ENCODE data around the gene CENPK.
A peak's percentile ranks its signal among the peaks of the same experiment; 100 is the strongest.

CENPK gene

DNA sequence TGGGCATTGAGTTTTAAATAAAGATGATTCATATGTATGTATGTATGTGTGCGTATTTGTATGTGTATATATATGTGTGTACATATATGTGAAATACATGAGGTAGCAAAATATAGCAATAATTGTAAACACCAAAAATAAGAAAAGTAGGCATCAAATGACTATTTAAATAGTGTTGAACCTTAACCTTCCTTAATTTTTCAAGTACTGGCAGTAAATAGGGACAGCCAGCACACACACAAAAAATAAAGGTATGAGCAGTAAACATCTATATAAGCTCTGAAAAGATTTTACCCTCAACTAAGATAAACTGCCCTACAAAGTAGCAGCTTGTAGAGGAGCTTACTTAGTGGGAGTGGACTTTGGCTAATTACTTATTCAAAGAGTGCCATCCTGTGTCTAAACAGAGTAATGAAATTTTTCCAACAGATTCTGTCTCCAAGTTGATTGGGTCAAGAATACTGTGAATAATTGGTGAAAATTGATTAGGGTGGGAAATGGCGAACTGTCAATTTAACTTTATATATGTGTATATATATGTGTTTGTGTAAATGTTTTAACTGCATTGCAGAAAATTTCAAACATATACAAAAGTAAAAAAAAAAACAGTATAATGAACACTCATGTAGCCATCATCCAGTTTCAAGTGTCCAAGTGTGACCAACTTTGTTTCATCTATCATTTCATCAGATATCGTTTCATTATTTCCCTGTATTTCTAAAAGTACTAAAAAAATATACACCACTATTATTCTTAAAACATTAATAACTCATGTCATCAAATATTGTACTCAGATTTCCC lies 79.2 kb downstream of the CENPK start:
- no peaks in the 10 kb centered on the region for H3K9me3 Mint-ChIP-seq
- DNase-seq = no peak
- peaks cover 11 to 13% of the 10 kb centered on the region in 2 donors for H3K4me1 Mint-ChIP-seq (ENCODE audit: low read depth in 2 of 2)

DNA sequence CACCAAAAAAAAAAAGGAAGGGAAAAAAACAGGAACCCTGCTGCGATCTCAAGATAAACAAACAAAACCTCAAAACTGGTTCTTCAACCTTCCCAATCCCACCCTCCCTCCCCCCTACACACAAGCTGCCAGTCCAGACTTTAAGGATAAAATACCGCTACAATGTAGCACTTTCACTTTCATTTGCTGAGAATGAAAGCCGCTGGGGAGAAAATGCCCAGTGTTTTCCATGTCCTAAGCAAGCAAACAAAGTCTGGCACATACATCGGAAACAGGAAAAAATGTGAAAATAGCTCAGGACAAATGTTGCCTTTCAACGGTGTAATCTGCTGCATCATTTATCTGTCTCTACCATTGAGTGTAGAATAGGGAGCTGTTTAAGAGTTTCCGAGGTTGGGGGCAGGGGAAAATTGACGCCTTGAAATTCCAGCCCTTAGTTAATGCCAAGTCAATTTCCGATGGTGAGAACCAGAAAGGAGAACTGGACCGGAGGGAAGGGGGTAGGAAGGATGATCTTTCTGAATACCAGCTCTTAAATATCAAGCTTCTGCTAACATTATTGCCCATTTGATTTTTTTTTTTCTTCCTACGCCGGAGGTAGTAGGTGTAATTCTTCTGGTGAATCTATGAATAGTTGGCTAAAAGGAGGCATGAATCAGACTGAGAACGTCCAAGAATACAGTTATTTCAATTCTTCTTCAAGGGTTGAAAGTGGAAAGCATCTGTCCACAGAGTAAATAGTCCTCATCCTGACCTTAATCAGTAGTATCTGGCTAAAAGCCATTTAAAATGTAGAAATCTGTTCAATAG lies 80.0 kb downstream of the CENPK start:
- Mint-ChIP-seq H3K9me3 (no peaks in the 10 kb centered on the region), H3K4me3 (no peak overlapping the region), H3K4me1 (ENCODE audit: low read depth in 2 of 2) (peaks cover 11 to 13% of the 10 kb centered on the region in 2 donors), H3K27ac (peak overlapping the region in 1 of 2 donors; percentile 97), H3K36me3 (ENCODE audit: insufficient read depth) (peaks cover 4% of the 10 kb centered on the region), H3K27me3 (no peaks in the 10 kb centered on the region)
- DNase-seq (peak in 1 of 3 experiments; percentile 7), ATAC-seq (replicated peaks) (no peak)

More for the DNA sequence above, 79.2 kb downstream of the CENPK start:
- H3K36me3 Mint-ChIP-seq (ENCODE audit: insufficient read depth) = peaks cover 4% of the 10 kb centered on the region
- H3K27me3 Mint-ChIP-seq = no peaks in the 10 kb centered on the region
- H3K4me3 Mint-ChIP-seq = no peak overlapping the region
- peak overlapping the region in 1 of 2 donors; percentile 97 for H3K27ac Mint-ChIP-seq
- peak; percentile 52 for ATAC-seq (replicated peaks)

DNA sequence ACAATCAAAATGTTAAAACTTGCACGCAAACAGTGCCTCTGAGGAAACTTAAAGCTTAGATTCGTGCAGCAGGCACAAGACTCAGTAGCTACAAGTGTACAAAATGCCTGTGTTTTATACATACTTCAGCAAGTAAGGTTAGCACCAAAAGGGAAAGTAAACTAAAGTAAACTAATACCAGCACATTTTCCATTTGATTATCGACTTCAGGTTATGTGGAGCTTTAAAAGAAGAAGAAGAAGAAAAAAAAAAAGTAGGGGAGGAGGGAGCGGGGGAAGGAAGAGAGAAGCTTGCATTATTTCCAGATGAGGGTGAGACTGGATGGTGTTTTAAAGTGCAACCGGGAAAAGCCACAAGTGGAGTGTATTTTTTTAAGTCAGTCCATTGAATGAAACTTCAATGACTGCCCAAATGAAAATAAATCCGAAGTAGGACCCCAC lies 80.7 kb downstream of the CENPK start:
- Mint-ChIP-seq H3K27ac (peak overlapping the region in 1 of 2 donors; percentile 97), H3K27me3 (no peaks in the 10 kb centered on the region), H3K4me3 (no peak overlapping the region), H3K9me3 (no peaks in the 10 kb centered on the region), H3K4me1 (ENCODE audit: low read depth in 2 of 2) (peaks cover 11 to 13% of the 10 kb centered on the region in 2 donors), H3K36me3 (ENCODE audit: insufficient read depth) (peaks cover 4% of the 10 kb centered on the region)
- ATAC-seq (replicated peaks) (peak; percentile 18), DNase-seq (no peak)

GRCh38 chr5:65481635-65482295 lies 81.2 kb downstream of the CENPK start, which contains the start of gene ADAMTS6:
Gene ADAMTS6, minus strand, starts transcription at chr5:65481920. Its CDS starts 8,247 bp downstream, at chr5:65473673.
- Mint-ChIP-seq H3K4me3 (no peak within 1 kb of the TSS), H3K9me3 (no peaks in the 10 kb centered on the region), H3K4me1 (ENCODE audit: low read depth in 2 of 2) (peaks cover 11 to 13% of the 10 kb centered on the region in 2 donors), H3K27ac (peak within 1 kb of the TSS in 1 of 2 donors; percentile 97), H3K36me3 (ENCODE audit: insufficient read depth) (peaks cover 4% of the 10 kb centered on the region), H3K27me3 (no peaks in the 10 kb centered on the region)
- DNase-seq = peak; percentile 55 to 63 (median 57)
- peak; percentile 84 for ATAC-seq (replicated peaks)

GRCh38 chr5:65481171-65481581 lies 81.8 kb downstream of the CENPK start:
- Mint-ChIP-seq H3K4me3 (no peak overlapping the region), H3K27me3 (no peaks in the 10 kb centered on the region)
- no peak for ATAC-seq (replicated peaks)

DNA sequence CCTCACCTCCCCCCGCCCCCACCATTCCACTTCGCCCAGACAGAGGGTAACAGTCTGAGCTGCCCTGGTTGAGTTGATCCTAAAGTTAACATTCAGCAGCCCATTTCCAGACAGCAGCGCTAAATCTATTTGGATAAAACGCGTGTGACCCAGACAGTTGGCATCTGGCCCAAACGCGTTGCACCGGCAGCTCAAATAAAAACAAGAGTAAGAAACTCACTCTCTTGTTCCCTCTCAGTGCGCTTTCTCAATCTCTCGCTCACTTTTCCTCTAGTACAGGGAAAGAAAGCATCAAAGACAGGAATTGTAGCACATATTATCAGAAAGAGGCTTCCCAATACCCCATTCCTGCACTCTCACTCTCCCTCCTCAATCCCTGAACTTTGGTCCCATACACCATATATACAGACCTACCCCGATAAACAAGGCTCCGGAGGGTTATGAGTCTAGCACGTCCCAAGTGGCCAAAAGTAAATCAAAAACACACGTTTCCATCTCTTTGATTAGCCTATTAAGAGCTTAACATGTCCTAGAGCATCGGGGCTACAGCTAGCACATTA lies 82.6 kb downstream of the CENPK start:
- H3K36me3 Mint-ChIP-seq (ENCODE audit: insufficient read depth) = peaks cover 4% of the 10 kb centered on the region
- no peak overlapping the region for H3K4me3 Mint-ChIP-seq
- peak; percentile 35 for ATAC-seq (replicated peaks)
- H3K27ac Mint-ChIP-seq = no peak overlapping the region
- no peaks in the 10 kb centered on the region for H3K9me3 Mint-ChIP-seq
- H3K27me3 Mint-ChIP-seq = no peaks in the 10 kb centered on the region
- H3K4me1 Mint-ChIP-seq (ENCODE audit: low read depth in 2 of 2) = peaks cover 11 to 13% of the 10 kb centered on the region in 2 donors
- DNase-seq = peak in 2 of 3 experiments; percentile 18 to 20

More at GRCh38 chr5:65481171-65481581, 81.8 kb downstream of the CENPK start:
- no peaks in the 10 kb centered on the region for H3K9me3 Mint-ChIP-seq
- H3K27ac Mint-ChIP-seq = peak overlapping the region in 1 of 2 donors; percentile 97
- peaks cover 4% of the 10 kb centered on the region for H3K36me3 Mint-ChIP-seq (ENCODE audit: insufficient read depth)
- H3K4me1 Mint-ChIP-seq (ENCODE audit: low read depth in 2 of 2) = peaks cover 11 to 13% of the 10 kb centered on the region in 2 donors
- DNase-seq = no peak

DNA sequence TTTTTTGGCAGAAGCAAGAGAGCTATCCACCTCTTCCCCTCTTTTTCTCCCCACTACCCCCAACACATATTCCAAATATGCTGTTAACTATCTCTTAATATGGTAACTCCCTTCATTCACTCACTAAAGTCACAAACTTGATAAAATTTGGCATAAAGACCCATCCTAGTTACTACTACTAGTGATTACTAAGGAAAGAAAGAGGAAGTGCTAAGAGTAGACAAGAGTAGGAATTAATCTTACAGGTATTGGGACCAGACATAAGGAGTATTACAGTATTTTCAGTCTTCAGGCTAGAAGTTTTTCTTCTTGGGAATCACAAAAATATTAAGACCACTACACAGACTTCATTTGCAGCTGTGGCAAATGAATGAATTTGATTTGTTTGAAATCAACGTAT lies 83.4 kb downstream of the CENPK start:
- no peak overlapping the region for H3K27ac Mint-ChIP-seq
- DNase-seq (no peak), ATAC-seq (replicated peaks) (no peak)
- peaks cover 11 to 13% of the 10 kb centered on the region in 2 donors for H3K4me1 Mint-ChIP-seq (ENCODE audit: low read depth in 2 of 2)
- H3K9me3 Mint-ChIP-seq = no peaks in the 10 kb centered on the region
- H3K27me3 Mint-ChIP-seq = no peaks in the 10 kb centered on the region
- no peak overlapping the region for H3K4me3 Mint-ChIP-seq
- peaks cover 4% of the 10 kb centered on the region for H3K36me3 Mint-ChIP-seq (ENCODE audit: insufficient read depth)

DNA sequence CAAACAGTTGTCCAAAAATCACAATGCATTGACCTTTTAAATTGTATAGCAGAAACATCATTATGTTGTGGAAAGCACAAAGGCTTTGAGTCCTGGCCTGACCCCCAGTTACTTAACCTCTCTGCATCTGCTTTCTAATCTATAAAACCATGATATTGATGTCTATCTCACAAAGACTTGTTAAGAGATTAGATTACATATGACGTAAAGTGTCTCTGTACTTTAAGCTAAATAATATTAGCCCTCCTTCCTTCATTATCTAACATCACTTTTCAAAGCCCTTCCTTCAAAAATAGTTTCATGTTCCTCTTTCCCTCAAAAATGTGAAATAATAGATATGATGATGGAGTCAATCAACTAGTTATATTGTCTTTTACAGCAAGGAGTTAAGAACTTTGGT lies 84.6 kb downstream of the CENPK start:
- no peaks in the 10 kb centered on the region for H3K9me3 Mint-ChIP-seq
- no peak overlapping the region for H3K27ac Mint-ChIP-seq
- H3K27me3 Mint-ChIP-seq = no peaks in the 10 kb centered on the region
- DNase-seq = no peak
- peaks cover 4% of the 10 kb centered on the region for H3K36me3 Mint-ChIP-seq (ENCODE audit: insufficient read depth)
- ATAC-seq (replicated peaks) = no peak
- no peak overlapping the region for H3K4me3 Mint-ChIP-seq
- H3K4me1 Mint-ChIP-seq (ENCODE audit: low read depth in 2 of 2) = peaks cover 9 to 12% of the 10 kb centered on the region in 2 donors

DNA sequence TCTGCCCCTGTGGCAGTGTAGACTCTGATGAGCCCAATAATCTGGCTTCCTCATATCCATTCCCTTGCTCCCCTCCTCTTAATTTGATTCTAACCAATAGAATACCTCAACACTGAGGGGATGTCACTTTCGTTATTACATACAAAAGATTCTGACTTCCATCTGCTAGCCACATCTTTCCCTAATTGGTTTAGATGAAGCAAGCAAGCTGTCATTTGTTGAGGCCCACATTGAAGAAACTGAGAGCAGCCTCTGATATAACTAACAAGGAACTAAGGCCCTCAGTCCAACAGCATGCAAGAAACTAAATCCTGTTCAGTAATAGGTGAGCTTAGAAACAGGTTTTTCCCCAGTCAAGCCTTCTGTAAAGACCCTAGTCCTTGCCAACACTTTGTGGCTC lies 87.1 kb downstream of the CENPK start:
- H3K27me3 Mint-ChIP-seq = no peaks in the 10 kb centered on the region
- H3K4me1 Mint-ChIP-seq (ENCODE audit: low read depth in 2 of 2) = no peaks in the 10 kb centered on the region
- ATAC-seq (replicated peaks) (no peak), DNase-seq (no peak)
- no peaks in the 10 kb centered on the region for H3K9me3 Mint-ChIP-seq
- H3K36me3 Mint-ChIP-seq (ENCODE audit: insufficient read depth) = no peaks in the 10 kb centered on the region
- H3K4me3 Mint-ChIP-seq = no peak overlapping the region
- no peak overlapping the region for H3K27ac Mint-ChIP-seq

GRCh38 chr5:65475336-65475735 lies 87.6 kb downstream of the CENPK start:
- H3K27ac Mint-ChIP-seq = no peak overlapping the region
- H3K4me3 Mint-ChIP-seq = no peak overlapping the region
- no peaks in the 10 kb centered on the region for H3K27me3 Mint-ChIP-seq
- ATAC-seq (replicated peaks) (no peak), DNase-seq (no peak)
- no peaks in the 10 kb centered on the region for H3K9me3 Mint-ChIP-seq
- H3K4me1 Mint-ChIP-seq (ENCODE audit: low read depth in 2 of 2) = no peaks in the 10 kb centered on the region
- H3K36me3 Mint-ChIP-seq (ENCODE audit: insufficient read depth) = no peaks in the 10 kb centered on the region

- H3K9me3 Mint-ChIP-seq = no peaks in the 10 kb centered on the region
- H3K4me1 Mint-ChIP-seq (ENCODE audit: low read depth in 2 of 2) = no peaks in the 10 kb centered on the region
- H3K4me3 Mint-ChIP-seq = no peak overlapping the region
- H3K27me3 Mint-ChIP-seq = no peaks in the 10 kb centered on the region
- ATAC-seq (replicated peaks) (no peak), DNase-seq (no peak)
- H3K36me3 Mint-ChIP-seq (ENCODE audit: insufficient read depth) = no peaks in the 10 kb centered on the region
- H3K27ac Mint-ChIP-seq = peak overlapping the region in 1 of 2 donors; percentile 50
These were observed 88.7 kb downstream of the CENPK start for GRCh38 chr5:65474130-65474711.

DNA sequence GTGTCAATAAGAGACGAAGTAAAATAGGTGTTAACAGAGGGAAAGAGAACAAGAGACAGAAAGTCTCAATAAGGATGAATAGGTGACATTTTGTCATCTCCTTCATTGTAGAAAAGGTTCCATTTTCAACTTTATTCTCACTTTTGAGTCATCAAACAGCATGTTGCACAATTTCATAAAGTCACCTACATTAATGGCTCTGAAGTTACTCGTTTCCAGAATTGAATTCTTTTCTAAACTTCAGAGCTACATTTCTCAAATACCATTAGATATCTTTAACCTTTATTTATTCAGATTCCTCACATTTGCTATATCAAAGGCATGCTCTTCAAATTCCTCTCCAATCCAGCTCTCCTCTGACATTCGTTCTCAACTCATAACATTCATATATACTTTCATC lies 94.3 kb downstream of the CENPK start:
- H3K9me3 Mint-ChIP-seq = no peaks in the 10 kb centered on the region
- H3K4me3 Mint-ChIP-seq = no peak overlapping the region
- no peaks in the 10 kb centered on the region for H3K4me1 Mint-ChIP-seq (ENCODE audit: low read depth in 2 of 2)
- ATAC-seq (replicated peaks) (no peak), DNase-seq (no peak)
- H3K27me3 Mint-ChIP-seq = no peaks in the 10 kb centered on the region
- no peaks in the 10 kb centered on the region for H3K36me3 Mint-ChIP-seq (ENCODE audit: insufficient read depth)
- no peak overlapping the region for H3K27ac Mint-ChIP-seq

Data from effector memory CD8-positive, alpha-beta T cell (primary cell).